ENCODE data around the gene KCNE2.

- no peak for TF ChIP-seq POLR2A (IDR thresholded peaks at IDR 0.05)
- no peak for TF ChIP-seq CTCF (IDR thresholded peaks at IDR 0.05 in 8 of 11, conservative IDR thresholded peaks at IDR 0.05 in 3 of 11)
Measured at GRCh38 chr21:34365809-34366208, 2.0 kb downstream of the KCNE2 start.
